ENCODE results near the gene CYP3A5.
"Not testable (repeated sequence)": the region's sequence is repeated elsewhere in the genome, so short reads cannot be mapped to it uniquely, and the experiment has no call there.

The CYP3A5 gene

GRCh38 chr7:99679400-99680191 is at the start of gene CYP3A5:
Gene CYP3A5 (minus strand): TSS chr7:99679996. CDS start chr7:99679896, 100 bp downstream.
- no peak for DNase-seq (ENCODE audit: low read depth in 2 of 2)

GRCh38 chr7:99728615-99729014 is 48.8 kb upstream of the CYP3A5 start:
- DNase-seq (ENCODE audit: low read depth in 2 of 2): no peak

- DNase-seq (ENCODE audit: low read depth in 2 of 2): not testable (repeated sequence)
These were observed 43.4 kb upstream of the CYP3A5 start for GRCh38 chr7:99723201-99723600.

GRCh38 chr7:99720800-99721595 is 41.2 kb upstream of the CYP3A5 start:
- DNase-seq (ENCODE audit: low read depth in 2 of 2): no peak

- no peak for DNase-seq (ENCODE audit: low read depth in 2 of 2)
These were observed 40.4 kb upstream of the CYP3A5 start for GRCh38 chr7:99719996-99720769.

GRCh38 chr7:99713995-99714570 is 34.3 kb upstream of the CYP3A5 start:
- DNase-seq (ENCODE audit: low read depth in 2 of 2): no peak

- no peak for DNase-seq (ENCODE audit: low read depth in 2 of 2)
These were observed 30.2 kb upstream of the CYP3A5 start for GRCh38 chr7:99709838-99710578.

GRCh38 chr7:99709260-99709659 is 29.5 kb upstream of the CYP3A5 start:
- DNase-seq (ENCODE audit: low read depth in 2 of 2): no peak

- DNase-seq (ENCODE audit: low read depth in 2 of 2): no peak
These were observed 27.3 kb upstream of the CYP3A5 start for GRCh38 chr7:99707096-99707495.

- no peak for DNase-seq (ENCODE audit: low read depth in 2 of 2)
These were observed 20.1 kb upstream of the CYP3A5 start for GRCh38 chr7:99699946-99700345.

GRCh38 chr7:99698867-99699730 is 19.3 kb upstream of the CYP3A5 start:
- DNase-seq (ENCODE audit: low read depth in 2 of 2): not testable (repeated sequence)

- DNase-seq (ENCODE audit: low read depth in 2 of 2): no peak
These were observed 15.1 kb upstream of the CYP3A5 start for GRCh38 chr7:99694912-99695304.

GRCh38 chr7:99694201-99694911 is 14.6 kb upstream of the CYP3A5 start:
- DNase-seq (ENCODE audit: low read depth in 2 of 2): no peak

GRCh38 chr7:99693427-99694200 is 13.8 kb upstream of the CYP3A5 start:
- DNase-seq (ENCODE audit: low read depth in 2 of 2): no peak

GRCh38 chr7:99693100-99693426 is 13.3 kb upstream of the CYP3A5 start:
- no peak for DNase-seq (ENCODE audit: low read depth in 2 of 2)

GRCh38 chr7:99692563-99692962 is 12.8 kb upstream of the CYP3A5 start:
- DNase-seq (ENCODE audit: low read depth in 2 of 2): not testable (repeated sequence)

- DNase-seq (ENCODE audit: low read depth in 2 of 2): not testable (repeated sequence)
These were observed 11.9 kb upstream of the CYP3A5 start for GRCh38 chr7:99691658-99692057.

- DNase-seq (ENCODE audit: low read depth in 2 of 2): not testable (repeated sequence)
These were observed 11.1 kb upstream of the CYP3A5 start for GRCh38 chr7:99690918-99691317.
